GM19328 (cell line): ENCODE data around the gene RAI1.

Source experiments
- ATAC-seq: cut with Tn5 transposase; IDR thresholded peaks from one replicate; pipeline ENCODE4 v1.9.1; 2021; ENCODE audit warnings: mild to moderate bottlenecking, moderate library complexity; ENCODE audit not compliant: unreplicated experiment

RAI1 gene

GRCh38 chr17:17728550-17729251, 47.4 kb downstream of the RAI1 start:
- ATAC-seq = no peak

- no peak for ATAC-seq
Measured at GRCh38 chr17:17729620-17730249, 48.5 kb downstream of the RAI1 start.

- ATAC-seq = no peak
Measured at GRCh38 chr17:17730250-17730935, 49.1 kb downstream of the RAI1 start.

- no peak for ATAC-seq
Measured at GRCh38 chr17:17732444-17732843, 51.2 kb downstream of the RAI1 start.

- no peak for ATAC-seq
Measured at GRCh38 chr17:17732892-17733670, 51.8 kb downstream of the RAI1 start.

GRCh38 chr17:17736205-17737183, 55.2 kb downstream of the RAI1 start:
- no peak for ATAC-seq

GRCh38 chr17:17737961-17738894, 57.0 kb downstream of the RAI1 start:
- no peak for ATAC-seq

GRCh38 chr17:17738901-17739300, 57.6 kb downstream of the RAI1 start:
- ATAC-seq = no peak

GRCh38 chr17:17739388-17740066, 58.3 kb downstream of the RAI1 start:
- no peak for ATAC-seq

- ATAC-seq = no peak
Measured at GRCh38 chr17:17740615-17741348, 59.5 kb downstream of the RAI1 start.

GRCh38 chr17:17741349-17742023, 60.2 kb downstream of the RAI1 start:
- ATAC-seq = no peak

- ATAC-seq = no peak
Measured at GRCh38 chr17:17742133-17742621, 60.9 kb downstream of the RAI1 start.

GRCh38 chr17:17742688-17743390, 61.6 kb downstream of the RAI1 start:
- ATAC-seq = no peak

GRCh38 chr17:17743391-17744112, 62.3 kb downstream of the RAI1 start:
- no peak for ATAC-seq

- ATAC-seq = no peak
Measured at GRCh38 chr17:17744116-17744515, 62.9 kb downstream of the RAI1 start.
